Vagina (tissue), 2 donors: Measurements from ENCODE around the gene GRAP.
A peak's percentile ranks its signal among the peaks of the same experiment; 100 is the strongest.

Experiments used
- POLR2A ChIP-seq, 2 donors: fragments of 450-650 bp; IDR thresholded peaks; one replicate each; pipeline ENCODE4 v1.6.1; 2017; ENCODE audit warnings: antibody characterized with exemption in 2 of 2, mild to moderate bottlenecking in 2 of 2, moderate library complexity in 2 of 2
- POLR2AphosphoS5 ChIP-seq, 2 donors: sonication (generic); formaldehyde crosslinking; IDR thresholded peaks; one replicate each; pipeline ENCODE4 v1.9.0; 2017; ENCODE audit warnings: antibody characterized with exemption in 2 of 2, mild to moderate bottlenecking in 2 of 2, low read depth in 1 of 2; ENCODE audit not compliant: insufficient read depth in 1 of 2
- TF ChIP-seq, protein P1 (sequence below), 3 experiments: fragments of 450-650 bp in 2 of 3; fragments of 200-600 bp in 1 of 3; sonication (generic) in 1 of 3; IDR thresholded peaks; one replicate each; pipeline ENCODE4 v1.5.1; 2017 to 2019; ENCODE audit warnings: antibody characterized with exemption in 3 of 3, mild to moderate bottlenecking in 2 of 3, moderate library complexity in 2 of 3

- TF ChIP-seq, protein P1, sequence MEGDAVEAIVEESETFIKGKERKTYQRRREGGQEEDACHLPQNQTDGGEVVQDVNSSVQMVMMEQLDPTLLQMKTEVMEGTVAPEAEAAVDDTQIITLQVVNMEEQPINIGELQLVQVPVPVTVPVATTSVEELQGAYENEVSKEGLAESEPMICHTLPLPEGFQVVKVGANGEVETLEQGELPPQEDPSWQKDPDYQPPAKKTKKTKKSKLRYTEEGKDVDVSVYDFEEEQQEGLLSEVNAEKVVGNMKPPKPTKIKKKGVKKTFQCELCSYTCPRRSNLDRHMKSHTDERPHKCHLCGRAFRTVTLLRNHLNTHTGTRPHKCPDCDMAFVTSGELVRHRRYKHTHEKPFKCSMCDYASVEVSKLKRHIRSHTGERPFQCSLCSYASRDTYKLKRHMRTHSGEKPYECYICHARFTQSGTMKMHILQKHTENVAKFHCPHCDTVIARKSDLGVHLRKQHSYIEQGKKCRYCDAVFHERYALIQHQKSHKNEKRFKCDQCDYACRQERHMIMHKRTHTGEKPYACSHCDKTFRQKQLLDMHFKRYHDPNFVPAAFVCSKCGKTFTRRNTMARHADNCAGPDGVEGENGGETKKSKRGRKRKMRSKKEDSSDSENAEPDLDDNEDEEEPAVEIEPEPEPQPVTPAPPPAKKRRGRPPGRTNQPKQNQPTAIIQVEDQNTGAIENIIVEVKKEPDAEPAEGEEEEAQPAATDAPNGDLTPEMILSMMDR (IDR thresholded peaks at IDR 0.05): no peak
- TF ChIP-seq POLR2A (IDR thresholded peaks at IDR 0.05) (no peak), POLR2AphosphoS5 (IDR thresholded peaks at IDR 0.05; ENCODE audit: insufficient read depth in 1 of 2, low read depth in 1 of 2) (peak in 1 of 2 donors; percentile 28)
Measured at GRCh38 chr17:18981642-18982424, 64.9 kb downstream of the GRAP start.
